HG02938 (cell line): ENCODE results near the gene WRAP73.

Experiments
- ATAC-seq: cut with Tn5 transposase; IDR thresholded peaks from one replicate; pipeline ENCODE4 v1.9.1; 2021; ENCODE audit warnings: mild to moderate bottlenecking, moderate library complexity; ENCODE audit not compliant: unreplicated experiment

WRAP73 gene

GRCh38 chr1:3651026-3651929 lies 1.4 kb upstream of the WRAP73 start:
- ATAC-seq: no peak

GRCh38 chr1:3650248-3651025 lies 534 bp upstream of the WRAP73 start:
- no peak for ATAC-seq

GRCh38 chr1:3646596-3646995 lies 3.3 kb downstream of the WRAP73 start:
- no peak for ATAC-seq

GRCh38 chr1:3645666-3646355 lies 4.1 kb downstream of the WRAP73 start:
- no peak for ATAC-seq

- no peak for ATAC-seq
Measured at GRCh38 chr1:3645247-3645646, 4.7 kb downstream of the WRAP73 start.

GRCh38 chr1:3644273-3644672 lies 5.6 kb downstream of the WRAP73 start:
- no peak for ATAC-seq

- ATAC-seq: no peak
Measured at GRCh38 chr1:3642919-3643675, 6.8 kb downstream of the WRAP73 start.

- no peak for ATAC-seq
Measured at GRCh38 chr1:3641816-3642215, 8.1 kb downstream of the WRAP73 start.

GRCh38 chr1:3641046-3641760 lies 8.7 kb downstream of the WRAP73 start:
- no peak for ATAC-seq

- ATAC-seq: no peak
Measured at GRCh38 chr1:3640121-3640837, 9.6 kb downstream of the WRAP73 start.

- ATAC-seq: no peak
Measured at GRCh38 chr1:3639397-3639911, 10.4 kb downstream of the WRAP73 start.

GRCh38 chr1:3638676-3639075 lies 11.2 kb downstream of the WRAP73 start:
- ATAC-seq: no peak

- ATAC-seq: no peak
Measured at GRCh38 chr1:3638027-3638426, 11.9 kb downstream of the WRAP73 start.

- no peak for ATAC-seq
Measured at GRCh38 chr1:3636531-3636930, 13.4 kb downstream of the WRAP73 start.

- ATAC-seq: no peak
Measured at GRCh38 chr1:3636080-3636479, 13.8 kb downstream of the WRAP73 start.

GRCh38 chr1:3634059-3634800 lies 15.7 kb downstream of the WRAP73 start:
- ATAC-seq: no peak

- no peak for ATAC-seq
Measured at GRCh38 chr1:3633344-3634058, 16.4 kb downstream of the WRAP73 start.
